ENCODE measurements around the gene CUEDC2.

The CUEDC2 gene

GRCh38 chr10:102408131-102408727 lies 24.1 kb downstream of the CUEDC2 start:
- peaks cover 25% of the 10 kb centered on the region; the same call in 1 of the 2 replicates for H3K4me1 ChIP-seq (ENCODE audit: control insufficient read depth, insufficient read depth, low read length)
- peaks cover 52% of the 10 kb centered on the region for H3K27me3 ChIP-seq (ENCODE audit: control insufficient read depth, insufficient read depth, low read length)
- H3K9ac ChIP-seq (ENCODE audit: low read depth, low read length): no peak overlapping the region
- no peak overlapping the region for H3K27ac ChIP-seq (ENCODE audit: low read depth, low read length)
- H3K9me3 ChIP-seq (ENCODE audit: control insufficient read depth, insufficient read depth, low read length): no peaks in the 10 kb centered on the region
- no peaks in the 10 kb centered on the region for H3K36me3 ChIP-seq (ENCODE audit: control insufficient read depth, insufficient read depth, low read length)
- H3K4me3 ChIP-seq (ENCODE audit: low read depth, low read length): peak overlapping the region; percentile 68; the same call in 1 of the 2 replicates

GRCh38 chr10:102407425-102408130 lies 24.8 kb downstream of the CUEDC2 start:
- H3K9ac ChIP-seq (ENCODE audit: low read depth, low read length): no peak overlapping the region
- H3K4me1 ChIP-seq (ENCODE audit: control insufficient read depth, insufficient read depth, low read length): peaks cover 21% of the 10 kb centered on the region; the same call in 1 of the 2 replicates
- H3K27ac ChIP-seq (ENCODE audit: low read depth, low read length): no peak overlapping the region
- H3K36me3 ChIP-seq (ENCODE audit: control insufficient read depth, insufficient read depth, low read length): no peaks in the 10 kb centered on the region
- H3K27me3 ChIP-seq (ENCODE audit: control insufficient read depth, insufficient read depth, low read length): peaks cover 52% of the 10 kb centered on the region
- no peak overlapping the region for H3K4me3 ChIP-seq (ENCODE audit: low read depth, low read length)
- no peaks in the 10 kb centered on the region for H3K9me3 ChIP-seq (ENCODE audit: control insufficient read depth, insufficient read depth, low read length)

- Histone ChIP-seq H3K27me3 (ENCODE audit: control insufficient read depth, insufficient read depth, low read length) (peaks cover 46% of the 10 kb centered on the region), H3K9ac (ENCODE audit: low read depth, low read length) (no peak overlapping the region), H3K36me3 (ENCODE audit: control insufficient read depth, insufficient read depth, low read length) (0 out of 2 replicates have a peak, but pooled peaks cover under 1% of the 10 kb centered on the region), H3K4me3 (ENCODE audit: low read depth, low read length) (no peak overlapping the region), H3K4me1 (ENCODE audit: control insufficient read depth, insufficient read depth, low read length) (peaks cover 21% of the 10 kb centered on the region; the same call in 1 of the 2 replicates), H3K27ac (ENCODE audit: low read depth, low read length) (no peak overlapping the region), H3K9me3 (ENCODE audit: control insufficient read depth, insufficient read depth, low read length) (no peaks in the 10 kb centered on the region)
These were observed 25.6 kb downstream of the CUEDC2 start for GRCh38 chr10:102406815-102407214.

GRCh38 chr10:102405632-102406031 lies 26.7 kb downstream of the CUEDC2 start:
- H3K9ac ChIP-seq (ENCODE audit: low read depth, low read length): no peak overlapping the region
- H3K9me3 ChIP-seq (ENCODE audit: control insufficient read depth, insufficient read depth, low read length): no peaks in the 10 kb centered on the region
- H3K4me3 ChIP-seq (ENCODE audit: low read depth, low read length): no peak overlapping the region
- H3K36me3 ChIP-seq (ENCODE audit: control insufficient read depth, insufficient read depth, low read length): peaks cover 11% of the 10 kb centered on the region
- H3K27ac ChIP-seq (ENCODE audit: low read depth, low read length): no peak overlapping the region
- peaks cover 15% of the 10 kb centered on the region; the same call in 1 of the 2 replicates for H3K4me1 ChIP-seq (ENCODE audit: control insufficient read depth, insufficient read depth, low read length)
- peaks cover 34% of the 10 kb centered on the region for H3K27me3 ChIP-seq (ENCODE audit: control insufficient read depth, insufficient read depth, low read length)

DNA sequence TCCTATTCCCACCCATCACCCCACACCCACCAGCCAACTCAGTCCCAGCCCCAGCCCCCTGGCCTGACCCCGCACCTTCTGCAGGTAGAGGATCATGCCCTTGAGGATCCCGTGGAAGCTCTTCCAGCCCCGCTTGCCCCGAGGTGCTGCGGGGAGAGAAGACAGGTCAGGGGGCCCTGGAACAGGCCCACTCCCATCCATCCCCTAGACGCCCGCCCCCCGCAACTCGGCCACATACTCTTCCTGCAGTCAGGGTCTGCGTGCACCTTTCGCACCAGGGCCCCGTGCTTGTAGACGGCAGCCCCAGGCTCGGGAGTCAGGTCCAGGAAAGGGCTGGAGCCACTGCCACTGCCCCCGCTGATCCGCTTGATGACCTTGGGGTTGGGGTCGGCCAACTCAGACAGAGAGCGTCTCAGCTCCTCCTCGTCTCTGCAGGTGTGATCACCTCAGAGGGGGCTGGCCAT lies 27.2 kb downstream of the CUEDC2 start:
- H3K4me1 ChIP-seq (ENCODE audit: control insufficient read depth, insufficient read depth, low read length): peaks cover 13% of the 10 kb centered on the region; the same call in 1 of the 2 replicates
- no peak overlapping the region for H3K9ac ChIP-seq (ENCODE audit: low read depth, low read length)
- peaks cover 30% of the 10 kb centered on the region for H3K27me3 ChIP-seq (ENCODE audit: control insufficient read depth, insufficient read depth, low read length)
- peaks cover 15% of the 10 kb centered on the region for H3K36me3 ChIP-seq (ENCODE audit: control insufficient read depth, insufficient read depth, low read length)
- no peak overlapping the region for H3K4me3 ChIP-seq (ENCODE audit: low read depth, low read length)
- H3K27ac ChIP-seq (ENCODE audit: low read depth, low read length): no peak overlapping the region
- no peaks in the 10 kb centered on the region for H3K9me3 ChIP-seq (ENCODE audit: control insufficient read depth, insufficient read depth, low read length)

GRCh38 chr10:102404361-102405107 lies 27.8 kb downstream of the CUEDC2 start:
- Histone ChIP-seq H3K27me3 (ENCODE audit: control insufficient read depth, insufficient read depth, low read length) (peaks cover 28% of the 10 kb centered on the region), H3K4me1 (ENCODE audit: control insufficient read depth, insufficient read depth, low read length) (peaks cover 10% of the 10 kb centered on the region; the same call in 1 of the 2 replicates), H3K9ac (ENCODE audit: low read depth, low read length) (no peak overlapping the region), H3K9me3 (ENCODE audit: control insufficient read depth, insufficient read depth, low read length) (no peaks in the 10 kb centered on the region), H3K36me3 (ENCODE audit: control insufficient read depth, insufficient read depth, low read length) (peaks cover 15% of the 10 kb centered on the region), H3K4me3 (ENCODE audit: low read depth, low read length) (no peak overlapping the region), H3K27ac (ENCODE audit: low read depth, low read length) (no peak overlapping the region)

- no peaks in the 10 kb centered on the region for H3K9me3 ChIP-seq (ENCODE audit: control insufficient read depth, insufficient read depth, low read length)
- peaks cover 20% of the 10 kb centered on the region for H3K36me3 ChIP-seq (ENCODE audit: control insufficient read depth, insufficient read depth, low read length)
- no peak overlapping the region for H3K4me3 ChIP-seq (ENCODE audit: low read depth, low read length)
- peaks cover 14% of the 10 kb centered on the region for H3K27me3 ChIP-seq (ENCODE audit: control insufficient read depth, insufficient read depth, low read length)
- H3K27ac ChIP-seq (ENCODE audit: low read depth, low read length): no peak overlapping the region
- no peak overlapping the region for H3K9ac ChIP-seq (ENCODE audit: low read depth, low read length)
- peaks cover 4% of the 10 kb centered on the region; the same call in 1 of the 2 replicates for H3K4me1 ChIP-seq (ENCODE audit: control insufficient read depth, insufficient read depth, low read length)
These were observed 29.3 kb downstream of the CUEDC2 start for GRCh38 chr10:102403115-102403514.

GRCh38 chr10:102402512-102402896 lies 29.9 kb downstream of the CUEDC2 start:
- Histone ChIP-seq H3K27me3 (ENCODE audit: control insufficient read depth, insufficient read depth, low read length) (peaks cover 8% of the 10 kb centered on the region), H3K9me3 (ENCODE audit: control insufficient read depth, insufficient read depth, low read length) (no peaks in the 10 kb centered on the region), H3K9ac (ENCODE audit: low read depth, low read length) (no peak overlapping the region), H3K4me3 (ENCODE audit: low read depth, low read length) (no peak overlapping the region), H3K27ac (ENCODE audit: low read depth, low read length) (no peak overlapping the region), H3K4me1 (ENCODE audit: control insufficient read depth, insufficient read depth, low read length) (peaks cover 4% of the 10 kb centered on the region; the same call in 1 of the 2 replicates), H3K36me3 (ENCODE audit: control insufficient read depth, insufficient read depth, low read length) (peaks cover 26% of the 10 kb centered on the region)

GRCh38 chr10:102401735-102402511 lies 30.5 kb downstream of the CUEDC2 start:
- no peak overlapping the region for H3K9ac ChIP-seq (ENCODE audit: low read depth, low read length)
- no peak overlapping the region for H3K27ac ChIP-seq (ENCODE audit: low read depth, low read length)
- H3K36me3 ChIP-seq (ENCODE audit: control insufficient read depth, insufficient read depth, low read length): peaks cover 28% of the 10 kb centered on the region
- no peaks in the 10 kb centered on the region for H3K9me3 ChIP-seq (ENCODE audit: control insufficient read depth, insufficient read depth, low read length)
- peaks cover 4% of the 10 kb centered on the region; the same call in 1 of the 2 replicates for H3K4me1 ChIP-seq (ENCODE audit: control insufficient read depth, insufficient read depth, low read length)
- H3K4me3 ChIP-seq (ENCODE audit: low read depth, low read length): no peak overlapping the region
- H3K27me3 ChIP-seq (ENCODE audit: control insufficient read depth, insufficient read depth, low read length): 0 out of 2 replicates have a peak, but pooled peaks cover 5% of the 10 kb centered on the region

- Histone ChIP-seq H3K4me3 (ENCODE audit: low read depth, low read length) (no peak overlapping the region), H3K27ac (ENCODE audit: low read depth, low read length) (no peak overlapping the region), H3K9me3 (ENCODE audit: control insufficient read depth, insufficient read depth, low read length) (no peaks in the 10 kb centered on the region), H3K27me3 (ENCODE audit: control insufficient read depth, insufficient read depth, low read length) (0 out of 2 replicates have a peak, but pooled peaks cover 5% of the 10 kb centered on the region), H3K4me1 (ENCODE audit: control insufficient read depth, insufficient read depth, low read length) (peaks cover 9% of the 10 kb centered on the region), H3K36me3 (ENCODE audit: control insufficient read depth, insufficient read depth, low read length) (peaks cover 32% of the 10 kb centered on the region), H3K9ac (ENCODE audit: low read depth, low read length) (no peak overlapping the region)
These were observed 31.1 kb downstream of the CUEDC2 start for GRCh38 chr10:102401342-102401654.

Measured in HUES48 (cell line).